T-cell (primary cell): Measurements from ENCODE around the gene CAMK2A. TPM values are rescaled to one million over a fixed set of nuclear protein-coding genes. Genes with fewer than 3 reads are reported as not detected.

Experiments used
- ATAC-seq, 4 experiments: fragments of 200-7000 bp in 3 of 4; fragments of 150-1000 bp in 1 of 4; cut with Tn5 transposase; replicated peaks in 1 of 4; 1 replicate in 3 of 4; 2 replicates in 1 of 4; pipeline ENCODE4 v1.10.0; 2021; ENCODE audit warnings: moderate library complexity in 3 of 4, mild to moderate bottlenecking in 2 of 4, moderate number of reproducible peaks in 1 of 4
- CTCF ChIA-PET, 2 donors: fragments of 300-600 bp; sonication (Branson Sonifier 250); formaldehyde crosslinking; loops; one replicate each; lab custom pipeline; 2022; ENCODE audit warnings: antibody characterized with exemption in 2 of 2; lab: Charles Lee
- POLR2A ChIA-PET, 2 donors: fragments of 300-600 bp; sonication (Branson Sonifier 250); formaldehyde crosslinking; loops; one replicate each; lab custom pipeline; 2022; ENCODE audit warnings: antibody characterized with exemption in 2 of 2; lab: Charles Lee
- DNase-seq, 35 experiments: peaks; one replicate each; pipeline versions ENCODE4 v3.0.0 to v3.0.0-alpha.2; 2013 to 2023
- H3K27ac ChIP-seq: one replicate; pipeline ENCODE4 v1.5.1; 2013; ENCODE audit warnings: low read length
- H3K27me3 ChIP-seq, 2 experiments: replicated peaks in 1 of 2; 1 replicate in 1 of 2; 2 replicates in 1 of 2; pipeline versions ENCODE4 v1.6.1 to v1.7.0; 2013; ENCODE audit warnings: low read length in 1 of 2, mixed read lengths in 1 of 2; ENCODE audit not compliant: control insufficient read depth in 2 of 2, insufficient read depth in 2 of 2; ENCODE audit errors: extremely low read depth in 1 of 2
- H3K36me3 ChIP-seq, 2 donors: 1 replicate in 1 of 2; 2 replicates in 1 of 2; pipeline versions ENCODE4 v1.6.1 to v1.7.0; 2013; ENCODE audit warnings: low read length in 1 of 2; ENCODE audit not compliant: control insufficient read depth in 2 of 2, insufficient read depth in 1 of 2; ENCODE audit errors: extremely low read depth in 1 of 2
- H3K4me1 ChIP-seq, 2 experiments: 1 replicate in 1 of 2; 2 replicates in 1 of 2; pipeline versions ENCODE4 v1.6.1 to v1.7.0; 2013; ENCODE audit warnings: low read length in 2 of 2, mixed read lengths in 1 of 2; ENCODE audit not compliant: insufficient read depth in 2 of 2, control insufficient read depth in 1 of 2; ENCODE audit errors: extremely low read depth in 1 of 2
- H3K4me3 ChIP-seq, 2 donors: 1 replicate in 1 of 2; 2 replicates in 1 of 2; pipeline versions ENCODE4 v1.5.1 to v1.7.0; 2013; ENCODE audit warnings: mild to moderate bottlenecking in 2 of 2, low read length in 1 of 2, moderate library complexity in 1 of 2; ENCODE audit not compliant: control insufficient read depth in 1 of 2; ENCODE audit errors: extremely low read depth in 1 of 2
- H3K9me3 ChIP-seq: 2 replicates; pipeline ENCODE4 v1.7.0; 2013
- H3K27ac Mint-ChIP-seq, 2 donors: one replicate each; pipeline ENCODE4 v1.8.0; 2020 to 2021; ENCODE audit warnings: mild to moderate bottlenecking in 2 of 2, mixed read lengths in 2 of 2
- H3K27me3 Mint-ChIP-seq, 2 donors: one replicate each; pipeline ENCODE4 v1.8.0; 2021 to 2022; ENCODE audit warnings: mixed read lengths in 2 of 2
- H3K36me3 Mint-ChIP-seq: one replicate; pipeline ENCODE4 v1.8.0; 2021; ENCODE audit warnings: mixed read lengths
- H3K4me1 Mint-ChIP-seq, 3 donors: one replicate each; pipeline ENCODE4 v1.8.0; 2020 to 2022; ENCODE audit warnings: mixed read lengths in 3 of 3, mild to moderate bottlenecking in 1 of 3
- H3K4me3 Mint-ChIP-seq, 3 donors: one replicate each; pipeline ENCODE4 v1.8.0; 2020 to 2022; ENCODE audit warnings: mild to moderate bottlenecking in 3 of 3, mixed read lengths in 3 of 3, moderate library complexity in 3 of 3
- H3K9me3 Mint-ChIP-seq, 3 donors: one replicate each; pipeline ENCODE4 v1.8.0; 2020 to 2022; ENCODE audit warnings: mixed read lengths in 3 of 3
- WGBS: methylation state at CpG from one replicate; pipeline ENCODE4 v1.1.5; 2013; ENCODE audit warnings: missing lambda C conversion rate; ENCODE audit not compliant: insufficient coverage; 5-methylcytosine and 5-hydroxymethylcytosine counted together
- total RNA-seq, 35 experiments: library from RNA in 6 of 35; stranded (reverse) in 6 of 35; fragments of 120-200 nt in 1 of 35; gene quantifications; one replicate each; pipeline versions ENCODE4 v1.2.1 to v1.2.4 and lab custom pipeline; 2013 to 2026

CAMK2A gene
- total RNA-seq, 5 donors from 2014 or later (not counting 1 experiment from before 2014, with no cell fraction given) = not detected

- Histone ChIP-seq H3K36me3 (no peaks in the 10 kb centered on the region), H3K9me3 (no peaks in the 10 kb centered on the region), H3K4me3 (no peak overlapping the region), H3K27me3 (peaks cover 0 to 24% of the 10 kb centered on the region in 2 experiments), H3K27ac (no peak overlapping the region), H3K4me1 (no peaks in the 10 kb centered on the region)
- WGBS = 41% methylated on average over 2 of the region's 2 CpGs
- ATAC-seq (no peak), DNase-seq (no peak)
- no peak overlapping the region for H3K27ac Mint-ChIP-seq
- no peaks in the 10 kb centered on the region for H3K9me3 Mint-ChIP-seq
- no peak overlapping the region for H3K4me3 Mint-ChIP-seq
- POLR2A ChIA-PET = no interaction called here
- peaks cover 1 to 3% of the 10 kb centered on the region in 2 donors for H3K27me3 Mint-ChIP-seq
- H3K4me1 Mint-ChIP-seq = no peaks in the 10 kb centered on the region
- CTCF ChIA-PET = no interaction called here
- no peaks in the 10 kb centered on the region for H3K36me3 Mint-ChIP-seq
Measured at GRCh38 chr5:150329038-150329437, 39.5 kb upstream of the CAMK2A start.

GRCh38 chr5:150328515-150328914, 38.9 kb upstream of the CAMK2A start:
- Histone ChIP-seq H3K27me3 (peaks cover 0 to 24% of the 10 kb centered on the region in 2 experiments), H3K4me1 (no peaks in the 10 kb centered on the region), H3K27ac (no peak overlapping the region), H3K9me3 (no peaks in the 10 kb centered on the region), H3K36me3 (no peaks in the 10 kb centered on the region), H3K4me3 (no peak overlapping the region)
- Mint-ChIP-seq H3K4me1 (no peaks in the 10 kb centered on the region), H3K4me3 (no peak overlapping the region), H3K36me3 (no peaks in the 10 kb centered on the region), H3K9me3 (no peaks in the 10 kb centered on the region), H3K27me3 (peaks cover 1 to 3% of the 10 kb centered on the region in 2 donors), H3K27ac (no peak overlapping the region)
- no peak for DNase-seq
- ChIA-PET CTCF (no interaction called here), POLR2A (no interaction called here)
- no peak for ATAC-seq
- 87% methylated on average over 2 of the region's 2 CpGs for WGBS

GRCh38 chr5:150327139-150327538, 37.6 kb upstream of the CAMK2A start:
- ATAC-seq = no peak
- Mint-ChIP-seq H3K4me3 (no peak overlapping the region), H3K36me3 (no peaks in the 10 kb centered on the region), H3K4me1 (no peaks in the 10 kb centered on the region), H3K27me3 (peaks cover 1 to 3% of the 10 kb centered on the region in 2 donors), H3K27ac (no peak overlapping the region), H3K9me3 (no peaks in the 10 kb centered on the region)
- no peak overlapping the region for H3K27ac ChIP-seq
- WGBS = 80% methylated on average over 1 of the region's 3 CpGs
- no peak for DNase-seq
- no peaks in the 10 kb centered on the region for H3K36me3 ChIP-seq
- peaks cover 0 to 24% of the 10 kb centered on the region in 2 experiments for H3K27me3 ChIP-seq
- ChIA-PET POLR2A (no interaction called here), CTCF (no interaction called here)
- H3K9me3 ChIP-seq = no peaks in the 10 kb centered on the region
- H3K4me3 ChIP-seq = no peak overlapping the region
- H3K4me1 ChIP-seq = no peaks in the 10 kb centered on the region

GRCh38 chr5:150326707-150327106, 37.1 kb upstream of the CAMK2A start:
- no peaks in the 10 kb centered on the region for H3K9me3 Mint-ChIP-seq
- H3K36me3 Mint-ChIP-seq = no peaks in the 10 kb centered on the region
- Histone ChIP-seq H3K4me3 (no peak overlapping the region), H3K4me1 (no peaks in the 10 kb centered on the region), H3K9me3 (no peaks in the 10 kb centered on the region), H3K27ac (no peak overlapping the region), H3K27me3 (peaks cover 0 to 24% of the 10 kb centered on the region in 2 experiments), H3K36me3 (no peaks in the 10 kb centered on the region)
- no peak overlapping the region for H3K4me3 Mint-ChIP-seq
- no peak for ATAC-seq
- peaks cover 0 to 2% (median 0%) of the 10 kb centered on the region in 3 donors for H3K4me1 Mint-ChIP-seq
- no peak overlapping the region for H3K27ac Mint-ChIP-seq
- DNase-seq = no peak
- peaks cover 1 to 3% of the 10 kb centered on the region in 2 donors for H3K27me3 Mint-ChIP-seq
- WGBS = no CpG with 5 or more reads among the region's 2 CpGs
- POLR2A ChIA-PET = no interaction called here
- CTCF ChIA-PET = no interaction called here

- H3K36me3 ChIP-seq = no peaks in the 10 kb centered on the region
- Mint-ChIP-seq H3K27ac (no peak overlapping the region), H3K4me1 (peaks cover 0 to 2% (median 0%) of the 10 kb centered on the region in 3 donors), H3K9me3 (no peaks in the 10 kb centered on the region), H3K27me3 (peaks cover 1 to 3% of the 10 kb centered on the region in 2 donors), H3K36me3 (no peaks in the 10 kb centered on the region), H3K4me3 (no peak overlapping the region)
- WGBS = 80% methylated on average over 2 of the region's 4 CpGs
- CTCF ChIA-PET = interaction anchor here in 1 of 2 donors (0.6 kb wide), 1 partner anchor 64 kb away, joined by 3 read pairs; no protein-coding TSS in a partner anchor
- DNase-seq (no peak), ATAC-seq (no peak)
- no peaks in the 10 kb centered on the region for H3K4me1 ChIP-seq
- no peaks in the 10 kb centered on the region for H3K9me3 ChIP-seq
- no peak overlapping the region for H3K4me3 ChIP-seq
- H3K27ac ChIP-seq = no peak overlapping the region
- peaks cover 0 to 20% of the 10 kb centered on the region in 2 experiments for H3K27me3 ChIP-seq
- POLR2A ChIA-PET = no interaction called here
Measured at GRCh38 chr5:150325426-150325825, 35.9 kb upstream of the CAMK2A start.

GRCh38 chr5:150323819-150324218, 34.2 kb upstream of the CAMK2A start:
- H3K4me3 ChIP-seq = no peak overlapping the region
- Mint-ChIP-seq H3K36me3 (no peaks in the 10 kb centered on the region), H3K4me3 (no peak overlapping the region), H3K9me3 (no peaks in the 10 kb centered on the region), H3K27me3 (peaks cover 1 to 3% of the 10 kb centered on the region in 2 donors), H3K27ac (no peak overlapping the region), H3K4me1 (peaks cover 0 to 2% (median 0%) of the 10 kb centered on the region in 3 donors)
- WGBS = 85% methylated on average over 7 of the region's 8 CpGs
- H3K9me3 ChIP-seq = no peaks in the 10 kb centered on the region
- peaks cover 0 to 19% of the 10 kb centered on the region in 2 experiments for H3K27me3 ChIP-seq
- ATAC-seq = no peak
- no peak overlapping the region for H3K27ac ChIP-seq
- no peaks in the 10 kb centered on the region for H3K36me3 ChIP-seq
- ChIA-PET CTCF (no interaction called here), POLR2A (no interaction called here)
- DNase-seq = no peak
- no peaks in the 10 kb centered on the region for H3K4me1 ChIP-seq

- DNase-seq (no peak), ATAC-seq (no peak)
- Mint-ChIP-seq H3K27me3 (peaks cover 1 to 8% of the 10 kb centered on the region in 2 donors), H3K4me1 (peaks cover 0 to 2% (median 0%) of the 10 kb centered on the region in 3 donors), H3K4me3 (no peak overlapping the region), H3K27ac (no peak overlapping the region), H3K9me3 (no peaks in the 10 kb centered on the region), H3K36me3 (no peaks in the 10 kb centered on the region)
- no peaks in the 10 kb centered on the region for H3K36me3 ChIP-seq
- H3K4me1 ChIP-seq = no peaks in the 10 kb centered on the region
- ChIA-PET CTCF (no interaction called here), POLR2A (no interaction called here)
- no peak overlapping the region for H3K27ac ChIP-seq
- no peak overlapping the region for H3K4me3 ChIP-seq
- no peaks in the 10 kb centered on the region for H3K9me3 ChIP-seq
- peaks cover 0 to 22% of the 10 kb centered on the region in 2 experiments for H3K27me3 ChIP-seq
- WGBS = 93% methylated on average over 4 of the region's 6 CpGs
Measured at GRCh38 chr5:150323092-150323491, 33.5 kb upstream of the CAMK2A start.
